ENCODE results near the gene COL23A1.

GRCh38 chr5:178307267-178308045 is 282.7 kb downstream of the COL23A1 start:
- TF ChIP-seq BRCA1 (IDR thresholded peaks at IDR 0.05; ENCODE audit: low read depth, low read length) (no peak), TBP (IDR thresholded peaks at IDR 0.05; ENCODE audit: low read depth, low read length) (no peak), RFX5 (IDR thresholded peaks at IDR 0.05; ENCODE audit: borderline replicate concordance, low read depth, low read length) (no peak), EZH2 (IDR thresholded peaks at IDR 0.05; ENCODE audit: low read depth, low read length, severe bottlenecking) (no peak), ZNF274 (IDR thresholded peaks at IDR 0.05; ENCODE audit: borderline replicate concordance, extremely low read depth, low read length) (no peak), FOSL1 (IDR thresholded peaks at IDR 0.05; ENCODE audit: insufficient read depth, low read depth, low read length) (no peak), POLR2A (IDR thresholded peaks at IDR 0.05; ENCODE audit: control extremely low read depth in 1 of 2, low read depth in 2 of 2, low read length in 2 of 2) (no peak)
- TF ChIP-seq, protein P1, sequence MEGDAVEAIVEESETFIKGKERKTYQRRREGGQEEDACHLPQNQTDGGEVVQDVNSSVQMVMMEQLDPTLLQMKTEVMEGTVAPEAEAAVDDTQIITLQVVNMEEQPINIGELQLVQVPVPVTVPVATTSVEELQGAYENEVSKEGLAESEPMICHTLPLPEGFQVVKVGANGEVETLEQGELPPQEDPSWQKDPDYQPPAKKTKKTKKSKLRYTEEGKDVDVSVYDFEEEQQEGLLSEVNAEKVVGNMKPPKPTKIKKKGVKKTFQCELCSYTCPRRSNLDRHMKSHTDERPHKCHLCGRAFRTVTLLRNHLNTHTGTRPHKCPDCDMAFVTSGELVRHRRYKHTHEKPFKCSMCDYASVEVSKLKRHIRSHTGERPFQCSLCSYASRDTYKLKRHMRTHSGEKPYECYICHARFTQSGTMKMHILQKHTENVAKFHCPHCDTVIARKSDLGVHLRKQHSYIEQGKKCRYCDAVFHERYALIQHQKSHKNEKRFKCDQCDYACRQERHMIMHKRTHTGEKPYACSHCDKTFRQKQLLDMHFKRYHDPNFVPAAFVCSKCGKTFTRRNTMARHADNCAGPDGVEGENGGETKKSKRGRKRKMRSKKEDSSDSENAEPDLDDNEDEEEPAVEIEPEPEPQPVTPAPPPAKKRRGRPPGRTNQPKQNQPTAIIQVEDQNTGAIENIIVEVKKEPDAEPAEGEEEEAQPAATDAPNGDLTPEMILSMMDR (IDR thresholded peaks at IDR 0.05; ENCODE audit: control extremely low read depth in 1 of 3, insufficient read depth in 1 of 3, low read depth in 1 of 3, low read length in 3 of 3) = no peak

Measured in H1 (cell line).